ENCODE measurements around the gene CACNG7.
"Not testable (repeated sequence)": the region's sequence is repeated elsewhere in the genome, so short reads cannot be mapped to it uniquely, and the experiment has no call there.

Gene CACNG7

GRCh38 chr19:53869805-53870484, 39.1 kb upstream of the CACNG7 start:
- peak overlapping the region; percentile 68 to 84 for H3K4me3 ChIP-seq (ENCODE audit: low read depth in 1 of 2, low read length in 2 of 2)
- peak overlapping the region; percentile 64 to 70 for H3K9ac ChIP-seq (ENCODE audit: low read depth in 1 of 2, low read length in 2 of 2)
- H3K9me3 ChIP-seq (ENCODE audit: control insufficient read depth in 1 of 2, low read length in 2 of 2); H3K27me3 ChIP-seq (ENCODE audit: control insufficient read depth in 1 of 2, insufficient read depth in 2 of 2, low read length in 2 of 2): not testable (repeated sequence)
- H3K36me3 ChIP-seq (ENCODE audit: control insufficient read depth in 1 of 2, insufficient read depth in 2 of 2, low read length in 2 of 2), result peaks cover 15% of the 10 kb centered on the region in 2 donors
- H3K4me1 ChIP-seq (ENCODE audit: control insufficient read depth in 1 of 2, insufficient read depth in 2 of 2, low read length in 2 of 2), result peaks cover 19 to 44% of the 10 kb centered on the region in 2 donors
- H3K27ac ChIP-seq (ENCODE audit: low read depth, low read length), result peak overlapping the region; percentile 52

- H3K4me3 ChIP-seq (ENCODE audit: low read depth in 1 of 2, low read length in 2 of 2), result peak overlapping the region; percentile 48 to 54
- H3K9ac ChIP-seq (ENCODE audit: low read depth in 1 of 2, low read length in 2 of 2), result peak overlapping the region; percentile 23 to 43
- H3K36me3 ChIP-seq (ENCODE audit: control insufficient read depth in 1 of 2, insufficient read depth in 2 of 2, low read length in 2 of 2), result peaks cover 16% of the 10 kb centered on the region in 2 donors
- H3K27ac ChIP-seq (ENCODE audit: low read depth, low read length), result peak overlapping the region; percentile 52
- no peaks in the 10 kb centered on the region for H3K9me3 ChIP-seq (ENCODE audit: control insufficient read depth in 1 of 2, low read length in 2 of 2)
- no peaks in the 10 kb centered on the region for H3K27me3 ChIP-seq (ENCODE audit: control insufficient read depth in 1 of 2, insufficient read depth in 2 of 2, low read length in 2 of 2)
- peaks cover 19 to 43% of the 10 kb centered on the region in 2 donors for H3K4me1 ChIP-seq (ENCODE audit: control insufficient read depth in 1 of 2, insufficient read depth in 2 of 2, low read length in 2 of 2)
These were observed 38.6 kb upstream of the CACNG7 start for GRCh38 chr19:53870485-53870844.

- H3K27ac ChIP-seq (ENCODE audit: low read depth, low read length), result no peak overlapping the region
These were observed 37.6 kb upstream of the CACNG7 start for GRCh38 chr19:53871454-53871853.

GRCh38 chr19:53872762-53873161, 36.3 kb upstream of the CACNG7 start:
- Histone ChIP-seq H3K4me1 (ENCODE audit: control insufficient read depth in 1 of 2, insufficient read depth in 2 of 2, low read length in 2 of 2) (peaks cover 6 to 29% of the 10 kb centered on the region in 2 donors), H3K27me3 (ENCODE audit: control insufficient read depth in 1 of 2, insufficient read depth in 2 of 2, low read length in 2 of 2) (no peaks in the 10 kb centered on the region), H3K9ac (ENCODE audit: low read depth in 1 of 2, low read length in 2 of 2) (no peak overlapping the region), H3K4me3 (ENCODE audit: low read depth in 1 of 2, low read length in 2 of 2) (no peak overlapping the region), H3K36me3 (ENCODE audit: control insufficient read depth in 1 of 2, insufficient read depth in 2 of 2, low read length in 2 of 2) (peaks cover 16% of the 10 kb centered on the region in 2 donors), H3K9me3 (ENCODE audit: control insufficient read depth in 1 of 2, low read length in 2 of 2) (no peaks in the 10 kb centered on the region), H3K27ac (ENCODE audit: low read depth, low read length) (no peak overlapping the region)

More at GRCh38 chr19:53871454-53871853, 37.6 kb upstream of the CACNG7 start:
- H3K9me3 ChIP-seq (ENCODE audit: control insufficient read depth in 1 of 2, low read length in 2 of 2), result no peaks in the 10 kb centered on the region
- no peaks in the 10 kb centered on the region for H3K27me3 ChIP-seq (ENCODE audit: control insufficient read depth in 1 of 2, insufficient read depth in 2 of 2, low read length in 2 of 2)
- H3K4me3 ChIP-seq (ENCODE audit: low read depth in 1 of 2, low read length in 2 of 2), result no peak overlapping the region
- H3K9ac ChIP-seq (ENCODE audit: low read depth in 1 of 2, low read length in 2 of 2), result no peak overlapping the region
- H3K36me3 ChIP-seq (ENCODE audit: control insufficient read depth in 1 of 2, insufficient read depth in 2 of 2, low read length in 2 of 2), result peaks cover 16% of the 10 kb centered on the region in 2 donors
- H3K4me1 ChIP-seq (ENCODE audit: control insufficient read depth in 1 of 2, insufficient read depth in 2 of 2, low read length in 2 of 2), result peaks cover 13 to 36% of the 10 kb centered on the region in 2 donors

GRCh38 chr19:53873773-53874605, 35.1 kb upstream of the CACNG7 start:
- H3K4me3 ChIP-seq (ENCODE audit: low read depth in 1 of 2, low read length in 2 of 2), result no peak overlapping the region
- H3K36me3 ChIP-seq (ENCODE audit: control insufficient read depth in 1 of 2, insufficient read depth in 2 of 2, low read length in 2 of 2), result peaks cover 16% of the 10 kb centered on the region in 2 donors
- no peak overlapping the region for H3K9ac ChIP-seq (ENCODE audit: low read depth in 1 of 2, low read length in 2 of 2)
- no peaks in the 10 kb centered on the region for H3K9me3 ChIP-seq (ENCODE audit: control insufficient read depth in 1 of 2, low read length in 2 of 2)
- no peak overlapping the region for H3K27ac ChIP-seq (ENCODE audit: low read depth, low read length)
- peaks cover 6 to 30% of the 10 kb centered on the region in 2 donors for H3K4me1 ChIP-seq (ENCODE audit: control insufficient read depth in 1 of 2, insufficient read depth in 2 of 2, low read length in 2 of 2)
- H3K27me3 ChIP-seq (ENCODE audit: control insufficient read depth in 1 of 2, insufficient read depth in 2 of 2, low read length in 2 of 2), result no peaks in the 10 kb centered on the region

GRCh38 chr19:53874606-53874990, 34.5 kb upstream of the CACNG7 start:
- H3K36me3 ChIP-seq (ENCODE audit: control insufficient read depth in 1 of 2, insufficient read depth in 2 of 2, low read length in 2 of 2), result peaks cover 16% of the 10 kb centered on the region in 2 donors
- H3K4me3 ChIP-seq (ENCODE audit: low read depth in 1 of 2, low read length in 2 of 2), result no peak overlapping the region
- H3K9ac ChIP-seq (ENCODE audit: low read depth in 1 of 2, low read length in 2 of 2), result no peak overlapping the region
- no peaks in the 10 kb centered on the region for H3K9me3 ChIP-seq (ENCODE audit: control insufficient read depth in 1 of 2, low read length in 2 of 2)
- peaks cover under 1 to 1% of the 10 kb centered on the region in 2 donors for H3K27me3 ChIP-seq (ENCODE audit: control insufficient read depth in 1 of 2, insufficient read depth in 2 of 2, low read length in 2 of 2)
- H3K4me1 ChIP-seq (ENCODE audit: control insufficient read depth in 1 of 2, insufficient read depth in 2 of 2, low read length in 2 of 2), result peaks cover 8 to 35% of the 10 kb centered on the region in 2 donors
- no peak overlapping the region for H3K27ac ChIP-seq (ENCODE audit: low read depth, low read length)

GRCh38 chr19:53875602-53876325, 33.3 kb upstream of the CACNG7 start:
- H3K36me3 ChIP-seq (ENCODE audit: control insufficient read depth in 1 of 2, insufficient read depth in 2 of 2, low read length in 2 of 2), result peaks cover 16% of the 10 kb centered on the region in 2 donors

GRCh38 chr19:53876651-53877224, 32.3 kb upstream of the CACNG7 start:
- Histone ChIP-seq H3K9me3 (ENCODE audit: control insufficient read depth in 1 of 2, low read length in 2 of 2) (no peaks in the 10 kb centered on the region), H3K27me3 (ENCODE audit: control insufficient read depth in 1 of 2, insufficient read depth in 2 of 2, low read length in 2 of 2) (peaks cover 16 to 18% of the 10 kb centered on the region in 2 donors), H3K36me3 (ENCODE audit: control insufficient read depth in 1 of 2, insufficient read depth in 2 of 2, low read length in 2 of 2) (peaks cover 16% of the 10 kb centered on the region in 2 donors), H3K4me1 (ENCODE audit: control insufficient read depth in 1 of 2, insufficient read depth in 2 of 2, low read length in 2 of 2) (peaks cover 14 to 37% of the 10 kb centered on the region in 2 donors), H3K4me3 (ENCODE audit: low read depth in 1 of 2, low read length in 2 of 2) (no peak overlapping the region), H3K9ac (ENCODE audit: low read depth in 1 of 2, low read length in 2 of 2) (no peak overlapping the region), H3K27ac (ENCODE audit: low read depth, low read length) (no peak overlapping the region)

More at GRCh38 chr19:53875602-53876325, 33.3 kb upstream of the CACNG7 start:
- Histone ChIP-seq H3K9me3 (ENCODE audit: control insufficient read depth in 1 of 2, low read length in 2 of 2) (no peaks in the 10 kb centered on the region), H3K9ac (ENCODE audit: low read depth in 1 of 2, low read length in 2 of 2) (no peak overlapping the region), H3K27me3 (ENCODE audit: control insufficient read depth in 1 of 2, insufficient read depth in 2 of 2, low read length in 2 of 2) (peaks cover 8 to 9% of the 10 kb centered on the region in 2 donors), H3K4me1 (ENCODE audit: control insufficient read depth in 1 of 2, insufficient read depth in 2 of 2, low read length in 2 of 2) (peaks cover 6 to 35% of the 10 kb centered on the region in 2 donors), H3K4me3 (ENCODE audit: low read depth in 1 of 2, low read length in 2 of 2) (no peak overlapping the region), H3K27ac (ENCODE audit: low read depth, low read length) (no peak overlapping the region)

GRCh38 chr19:53877361-53877766, 31.7 kb upstream of the CACNG7 start:
- Histone ChIP-seq H3K4me3 (ENCODE audit: low read depth in 1 of 2, low read length in 2 of 2) (no peak overlapping the region), H3K27ac (ENCODE audit: low read depth, low read length) (no peak overlapping the region), H3K9ac (ENCODE audit: low read depth in 1 of 2, low read length in 2 of 2) (no peak overlapping the region), H3K27me3 (ENCODE audit: control insufficient read depth in 1 of 2, insufficient read depth in 2 of 2, low read length in 2 of 2) (peaks cover 16 to 19% of the 10 kb centered on the region in 2 donors), H3K36me3 (ENCODE audit: control insufficient read depth in 1 of 2, insufficient read depth in 2 of 2, low read length in 2 of 2) (peaks cover 16% of the 10 kb centered on the region in 2 donors), H3K9me3 (ENCODE audit: control insufficient read depth in 1 of 2, low read length in 2 of 2) (no peaks in the 10 kb centered on the region), H3K4me1 (ENCODE audit: control insufficient read depth in 1 of 2, insufficient read depth in 2 of 2, low read length in 2 of 2) (peaks cover 21 to 38% of the 10 kb centered on the region in 2 donors)

Measured in duodenal mucosa (tissue), 2 donors.